ENCODE results near the gene PRODH2.
"Not testable (repeated sequence)": the region's sequence is repeated elsewhere in the genome, so short reads cannot be mapped to it uniquely, and the experiment has no call there.

PRODH2 gene

GRCh38 chr19:35781650-35782049 is 31.0 kb downstream of the PRODH2 start:
- no peak for DNase-seq (ENCODE audit: low spot score)

- DNase-seq (ENCODE audit: low spot score), result no peak
Measured at GRCh38 chr19:35780717-35781116, 31.9 kb downstream of the PRODH2 start.

GRCh38 chr19:35780058-35780457 is 32.6 kb downstream of the PRODH2 start:
- DNase-seq (ENCODE audit: low spot score), result no peak

- no peak for DNase-seq (ENCODE audit: low spot score)
Measured at GRCh38 chr19:35779033-35779432, 33.6 kb downstream of the PRODH2 start.

- no peak for DNase-seq (ENCODE audit: low spot score)
Measured at GRCh38 chr19:35777961-35778360, 34.7 kb downstream of the PRODH2 start.

GRCh38 chr19:35777086-35777841 is 35.4 kb downstream of the PRODH2 start:
- no peak for DNase-seq (ENCODE audit: low spot score)

- no peak for DNase-seq (ENCODE audit: low spot score)
Measured at GRCh38 chr19:35776102-35776788, 36.4 kb downstream of the PRODH2 start.

GRCh38 chr19:35775298-35776101 is 37.1 kb downstream of the PRODH2 start, which contains the start of gene ARHGAP33:
Gene ARHGAP33, plus strand, starts transcription at chr19:35775564. Its CDS starts 95 bp downstream, at chr19:35775659.
- peak; percentile 98 for DNase-seq (ENCODE audit: low spot score)

GRCh38 chr19:35775046-35775297 is 37.7 kb downstream of the PRODH2 start:
- no peak for DNase-seq (ENCODE audit: low spot score)

- peak; percentile 40 for DNase-seq (ENCODE audit: low spot score)
Measured at GRCh38 chr19:35774274-35775045, 38.2 kb downstream of the PRODH2 start.

GRCh38 chr19:35773020-35773806 is 39.4 kb downstream of the PRODH2 start:
- no peak for DNase-seq (ENCODE audit: low spot score)

GRCh38 chr19:35772362-35772761 is 40.3 kb downstream of the PRODH2 start:
- DNase-seq (ENCODE audit: low spot score), result not testable (repeated sequence)

- DNase-seq (ENCODE audit: low spot score), result no peak
Measured at GRCh38 chr19:35768082-35768421, 44.6 kb downstream of the PRODH2 start.

GRCh38 chr19:35767288-35768081 is 45.2 kb downstream of the PRODH2 start:
- no peak for DNase-seq (ENCODE audit: low spot score)

GRCh38 chr19:35766571-35767104 is 46.0 kb downstream of the PRODH2 start:
- DNase-seq (ENCODE audit: low spot score), result no peak

- DNase-seq (ENCODE audit: low spot score), result no peak
Measured at GRCh38 chr19:35764432-35765315, 48.0 kb downstream of the PRODH2 start.

GRCh38 chr19:35760711-35761349 is 51.8 kb downstream of the PRODH2 start:
- no peak for DNase-seq (ENCODE audit: low spot score)

- DNase-seq (ENCODE audit: low spot score), result no peak
Measured at GRCh38 chr19:35759697-35760096, 52.9 kb downstream of the PRODH2 start.

Measured in SW480 (cell line).